ENCODE results near the gene POLR3B. TPM values are rescaled to one million over a fixed set of nuclear protein-coding genes. Genes with fewer than 3 reads are reported as not detected.

Gene POLR3B
- total and polyA plus RNA-seq, 3 experiments from 2014 or later = 5.3 to 14.6 (median 13.4) TPM

DNA sequence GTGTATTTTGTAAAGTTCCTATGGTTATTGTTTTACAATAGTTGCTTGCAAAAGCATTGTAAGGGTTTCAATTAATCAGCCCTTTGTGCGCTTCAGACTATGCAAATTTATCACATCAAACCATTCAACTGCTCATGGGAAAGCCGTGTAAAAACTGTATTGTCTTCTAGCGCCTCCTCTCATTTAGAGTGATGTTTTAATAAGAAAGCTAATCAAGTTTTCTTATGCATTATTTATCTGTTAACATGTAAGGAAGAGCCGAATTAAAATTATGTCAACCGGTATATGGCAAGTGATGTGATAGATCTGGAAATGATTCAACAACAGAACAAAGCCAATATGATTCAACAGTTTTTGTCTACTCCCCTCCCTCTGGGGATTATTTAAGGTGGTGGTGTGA, 132.7 kb downstream of the POLR3B start:
- Histone ChIP-seq H3K27ac (ENCODE audit: low read depth, low read length) (no peak overlapping the region), H3K27me3 (ENCODE audit: insufficient read depth, low read length, poor library complexity, severe bottlenecking) (no peaks in the 10 kb centered on the region), H3K4me1 (ENCODE audit: insufficient read depth, low read length) (no peaks in the 10 kb centered on the region), H3K36me3 (ENCODE audit: insufficient read depth, low read length) (no peaks in the 10 kb centered on the region), H3K4me3 (ENCODE audit: low read length) (no peak overlapping the region), H3K9me3 (ENCODE audit: low read length) (no peaks in the 10 kb centered on the region)
- CTCF ChIA-PET = no interaction called here
- Mint-ChIP-seq H3K4me1 (no peaks in the 10 kb centered on the region), H3K27me3 (no peaks in the 10 kb centered on the region), H3K27ac (no peak overlapping the region), H3K4me3 (no peak overlapping the region), H3K36me3 (peaks cover 0 to 7% (median 7%) of the 10 kb centered on the region in 3 donors), H3K9me3 (no peaks in the 10 kb centered on the region)
- POLR2A ChIA-PET = no interaction called here
- DNase-seq = no peak

DNA sequence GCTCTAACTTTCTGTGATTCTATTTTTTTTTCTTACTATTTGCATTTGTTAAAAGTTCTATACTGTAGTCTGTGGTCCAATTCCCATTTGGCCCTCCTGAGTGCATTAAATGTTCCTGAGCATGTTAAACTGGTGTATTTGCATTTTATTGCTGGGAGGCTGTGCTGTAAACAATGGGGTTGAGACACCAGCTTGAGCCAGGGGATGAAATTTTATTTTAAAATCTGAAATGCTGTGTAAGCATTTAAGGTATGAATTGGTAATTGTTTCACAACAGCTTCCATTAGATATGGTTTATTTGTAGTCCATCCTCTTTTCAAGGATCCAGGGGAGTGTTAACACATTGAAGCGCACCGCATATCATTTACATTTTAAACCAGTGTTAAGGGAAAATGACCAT, 135.3 kb downstream of the POLR3B start:
- Histone ChIP-seq H3K9me3 (ENCODE audit: low read length) (no peaks in the 10 kb centered on the region), H3K27me3 (ENCODE audit: insufficient read depth, low read length, poor library complexity, severe bottlenecking) (no peaks in the 10 kb centered on the region), H3K36me3 (ENCODE audit: insufficient read depth, low read length) (no peaks in the 10 kb centered on the region), H3K27ac (ENCODE audit: low read depth, low read length) (no peak overlapping the region), H3K4me3 (ENCODE audit: low read length) (no peak overlapping the region), H3K4me1 (ENCODE audit: insufficient read depth, low read length) (no peaks in the 10 kb centered on the region)
- DNase-seq = no peak
- Mint-ChIP-seq H3K4me3 (no peak overlapping the region), H3K9me3 (no peaks in the 10 kb centered on the region), H3K27me3 (no peaks in the 10 kb centered on the region), H3K27ac (no peak overlapping the region), H3K4me1 (no peaks in the 10 kb centered on the region), H3K36me3 (peaks cover 2 to 23% (median 15%) of the 10 kb centered on the region in 3 donors)
- POLR2A ChIA-PET = no interaction called here
- CTCF ChIA-PET = no interaction called here

DNA sequence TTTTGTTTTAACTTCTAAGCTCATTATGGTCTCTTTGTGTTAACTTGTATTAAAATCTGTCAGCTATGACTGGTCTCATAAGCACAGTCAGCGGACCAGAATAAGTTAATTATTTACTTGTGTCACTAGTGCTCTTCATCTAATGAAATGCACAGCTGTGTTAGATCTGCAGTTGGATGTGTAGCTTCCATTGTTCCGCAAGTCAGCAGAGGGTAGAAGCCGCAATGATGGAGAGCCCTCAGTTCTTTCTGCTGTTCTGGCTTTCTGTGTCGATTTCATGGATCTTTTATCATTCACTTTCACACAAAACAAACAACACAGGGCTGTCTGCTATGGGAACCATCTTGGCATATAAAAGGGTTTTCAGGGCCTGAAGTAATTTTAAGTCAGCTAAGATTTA, 136.0 kb downstream of the POLR3B start:
- Histone ChIP-seq H3K4me3 (ENCODE audit: low read length) (no peak overlapping the region), H3K9me3 (ENCODE audit: low read length) (no peaks in the 10 kb centered on the region), H3K4me1 (ENCODE audit: insufficient read depth, low read length) (no peaks in the 10 kb centered on the region), H3K27me3 (ENCODE audit: insufficient read depth, low read length, poor library complexity, severe bottlenecking) (no peaks in the 10 kb centered on the region), H3K36me3 (ENCODE audit: insufficient read depth, low read length) (no peaks in the 10 kb centered on the region), H3K27ac (ENCODE audit: low read depth, low read length) (no peak overlapping the region)
- Mint-ChIP-seq H3K4me3 (no peak overlapping the region), H3K27ac (no peak overlapping the region), H3K36me3 (peaks cover 5 to 28% (median 15%) of the 10 kb centered on the region in 3 donors), H3K9me3 (no peaks in the 10 kb centered on the region), H3K4me1 (no peaks in the 10 kb centered on the region), H3K27me3 (no peaks in the 10 kb centered on the region)
- ChIA-PET POLR2A (no interaction called here), CTCF (interaction anchor here (0.6 kb wide), 1 partner anchor 103 kb away, joined by 3 read pairs; no protein-coding TSS in a partner anchor)
- DNase-seq = no peak

- H3K36me3 Mint-ChIP-seq = peaks cover 8 to 44% (median 28%) of the 10 kb centered on the region in 3 donors
- no peak overlapping the region for H3K27ac ChIP-seq (ENCODE audit: low read depth, low read length)
- H3K4me1 ChIP-seq (ENCODE audit: insufficient read depth, low read length) = no peaks in the 10 kb centered on the region
- H3K27ac Mint-ChIP-seq = no peak overlapping the region
- no peaks in the 10 kb centered on the region for H3K9me3 ChIP-seq (ENCODE audit: low read length)
- H3K4me3 ChIP-seq (ENCODE audit: low read length) = no peak overlapping the region
- no peak for DNase-seq
- ChIA-PET CTCF (no interaction called here), POLR2A (no interaction called here)
- no peaks in the 10 kb centered on the region for H3K36me3 ChIP-seq (ENCODE audit: insufficient read depth, low read length)
- H3K9me3 Mint-ChIP-seq = no peaks in the 10 kb centered on the region
- no peaks in the 10 kb centered on the region for H3K27me3 Mint-ChIP-seq
- H3K4me1 Mint-ChIP-seq = no peaks in the 10 kb centered on the region
- H3K27me3 ChIP-seq (ENCODE audit: insufficient read depth, low read length, poor library complexity, severe bottlenecking) = no peaks in the 10 kb centered on the region
- no peak overlapping the region for H3K4me3 Mint-ChIP-seq
These were observed 137.9 kb downstream of the POLR3B start for GRCh38 chr12:106495354-106495965.

GRCh38 chr12:106498056-106498455, 140.5 kb downstream of the POLR3B start:
- Mint-ChIP-seq H3K4me3 (no peak overlapping the region), H3K27ac (peak overlapping the region in 3 of 8 donors; percentile 0 to 85 (median 2)), H3K9me3 (no peaks in the 10 kb centered on the region), H3K36me3 (peaks cover 11 to 66% (median 31%) of the 10 kb centered on the region in 3 donors), H3K27me3 (no peaks in the 10 kb centered on the region), H3K4me1 (no peaks in the 10 kb centered on the region)
- ChIA-PET CTCF (no interaction called here), POLR2A (no interaction called here)
- Histone ChIP-seq H3K4me3 (ENCODE audit: low read length) (no peak overlapping the region), H3K27ac (ENCODE audit: low read depth, low read length) (no peak overlapping the region), H3K36me3 (ENCODE audit: insufficient read depth, low read length) (peaks cover 4% of the 10 kb centered on the region), H3K4me1 (ENCODE audit: insufficient read depth, low read length) (no peaks in the 10 kb centered on the region), H3K9me3 (ENCODE audit: low read length) (no peaks in the 10 kb centered on the region), H3K27me3 (ENCODE audit: insufficient read depth, low read length, poor library complexity, severe bottlenecking) (no peaks in the 10 kb centered on the region)
- DNase-seq = no peak

DNA sequence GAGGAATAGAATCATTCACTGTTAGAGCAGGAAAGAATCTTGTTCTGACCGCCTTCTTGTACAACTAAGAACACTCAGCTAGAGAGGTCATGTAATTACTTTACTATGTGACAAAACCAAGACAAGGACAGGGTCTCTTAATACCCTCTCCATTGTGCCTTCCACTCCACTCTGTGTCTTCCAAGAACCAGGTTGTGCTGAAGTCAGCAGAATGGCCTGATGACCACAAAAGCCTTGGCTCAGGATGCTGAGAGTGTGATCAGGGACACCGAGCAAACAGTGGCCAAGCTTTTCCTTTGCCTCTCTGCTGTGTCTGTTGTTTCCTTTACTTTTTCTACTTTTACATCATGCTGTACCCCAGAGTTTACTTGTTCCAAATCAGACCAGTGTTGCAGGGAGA, 142.1 kb downstream of the POLR3B start:
- H3K36me3 ChIP-seq (ENCODE audit: insufficient read depth, low read length) = peaks cover 4% of the 10 kb centered on the region
- Mint-ChIP-seq H3K27me3 (no peaks in the 10 kb centered on the region), H3K36me3 (peaks cover 11 to 75% (median 34%) of the 10 kb centered on the region in 3 donors), H3K4me3 (no peak overlapping the region), H3K9me3 (no peaks in the 10 kb centered on the region), H3K27ac (peak overlapping the region in 2 of 8 donors; percentile 46 to 74), H3K4me1 (no peaks in the 10 kb centered on the region)
- H3K27ac ChIP-seq (ENCODE audit: low read depth, low read length) = no peak overlapping the region
- no peaks in the 10 kb centered on the region for H3K9me3 ChIP-seq (ENCODE audit: low read length)
- CTCF ChIA-PET = no interaction called here
- H3K4me3 ChIP-seq (ENCODE audit: low read length) = no peak overlapping the region
- no peak for DNase-seq
- H3K27me3 ChIP-seq (ENCODE audit: insufficient read depth, low read length, poor library complexity, severe bottlenecking) = no peaks in the 10 kb centered on the region
- POLR2A ChIA-PET = no interaction called here
- H3K4me1 ChIP-seq (ENCODE audit: insufficient read depth, low read length) = no peaks in the 10 kb centered on the region

DNA sequence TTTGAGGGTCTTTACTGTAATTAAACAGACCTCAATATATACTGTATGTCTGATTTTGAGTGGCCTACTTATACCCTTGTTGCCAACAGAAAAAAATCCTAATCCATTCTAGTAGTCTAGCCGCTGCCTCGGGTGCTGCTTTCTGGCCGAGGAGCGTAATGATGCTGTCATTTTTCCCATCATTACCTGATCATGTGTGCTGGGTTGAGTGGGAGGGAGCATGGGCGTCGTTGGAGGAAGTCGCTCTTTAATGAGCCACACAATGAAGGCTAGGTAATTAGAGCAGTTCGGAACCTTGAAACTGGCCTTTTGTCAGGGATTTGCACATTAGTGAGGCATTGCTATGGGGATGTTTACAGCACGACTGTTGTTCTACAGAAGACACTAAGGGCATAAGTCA, 149.1 kb downstream of the POLR3B start:
- peaks cover 4% of the 10 kb centered on the region for H3K36me3 ChIP-seq (ENCODE audit: insufficient read depth, low read length)
- H3K27ac ChIP-seq (ENCODE audit: low read depth, low read length) = no peak overlapping the region
- POLR2A ChIA-PET = no interaction called here
- Mint-ChIP-seq H3K4me1 (no peaks in the 10 kb centered on the region), H3K9me3 (no peaks in the 10 kb centered on the region), H3K27ac (peak overlapping the region in 1 of 8 donors; percentile 70), H3K36me3 (peaks cover 2 to 73% (median 22%) of the 10 kb centered on the region in 3 donors), H3K27me3 (no peaks in the 10 kb centered on the region), H3K4me3 (no peak overlapping the region)
- no peaks in the 10 kb centered on the region for H3K9me3 ChIP-seq (ENCODE audit: low read length)
- DNase-seq = no peak
- CTCF ChIA-PET = no interaction called here
- no peaks in the 10 kb centered on the region for H3K27me3 ChIP-seq (ENCODE audit: insufficient read depth, low read length, poor library complexity, severe bottlenecking)
- H3K4me3 ChIP-seq (ENCODE audit: low read length) = no peak overlapping the region
- no peaks in the 10 kb centered on the region for H3K4me1 ChIP-seq (ENCODE audit: insufficient read depth, low read length)

GRCh38 chr12:106508966-106509365, 151.4 kb downstream of the POLR3B start:
- H3K4me3 Mint-ChIP-seq = no peak overlapping the region
- Histone ChIP-seq H3K9me3 (ENCODE audit: low read length) (no peaks in the 10 kb centered on the region), H3K36me3 (ENCODE audit: insufficient read depth, low read length) (no peaks in the 10 kb centered on the region), H3K27me3 (ENCODE audit: insufficient read depth, low read length, poor library complexity, severe bottlenecking) (no peaks in the 10 kb centered on the region), H3K4me1 (ENCODE audit: insufficient read depth, low read length) (no peaks in the 10 kb centered on the region), H3K4me3 (ENCODE audit: low read length) (no peak overlapping the region), H3K27ac (ENCODE audit: low read depth, low read length) (no peak overlapping the region)
- ChIA-PET POLR2A (no interaction called here), CTCF (no interaction called here)
- H3K27me3 Mint-ChIP-seq = no peaks in the 10 kb centered on the region
- H3K9me3 Mint-ChIP-seq = no peaks in the 10 kb centered on the region
- H3K27ac Mint-ChIP-seq = peak overlapping the region in 1 of 8 donors; percentile 6
- H3K4me1 Mint-ChIP-seq = peaks cover 0 to 2% (median 0%) of the 10 kb centered on the region in 3 donors
- DNase-seq = no peak
- H3K36me3 Mint-ChIP-seq = peaks cover 2 to 55% (median 22%) of the 10 kb centered on the region in 3 donors
